Liver (tissue), 9 donors: Measurements from ENCODE around the gene SLC25A45. TPM values are rescaled to one million over a fixed set of nuclear protein-coding genes. Genes with fewer than 3 reads are reported as not detected.
"Not testable (repeated sequence)": the region's sequence is repeated elsewhere in the genome, so short reads cannot be mapped to it uniquely, and the experiment has no call there.

Source experiments
- DNase-seq: peaks from one replicate; pipeline ENCODE4 v3.0.0-alpha.2; 2017; ENCODE audit warnings: low spot score
- H3K27ac ChIP-seq, 2 donors: one replicate each; pipeline ENCODE4 v1.7.0; 2013; ENCODE audit warnings: inconsistent platforms in 2 of 2, low read length in 2 of 2, control low read depth in 1 of 2, low read depth in 1 of 2, mild to moderate bottlenecking in 1 of 2
- H3K27me3 ChIP-seq, 4 donors: one replicate each; pipeline versions ENCODE4 v1.6.1 to v1.7.0; 2013; ENCODE audit warnings: low read length in 3 of 4, inconsistent platforms in 1 of 4, mild to moderate bottlenecking in 1 of 4, moderate library complexity in 1 of 4; ENCODE audit not compliant: control insufficient read depth in 4 of 4, insufficient read depth in 4 of 4
- H3K36me3 ChIP-seq, 4 donors: one replicate each; pipeline versions ENCODE4 v1.6.1 to v1.7.0; 2013; ENCODE audit warnings: low read length in 3 of 4, mild to moderate bottlenecking in 3 of 4, low read depth in 1 of 4, moderate library complexity in 1 of 4; ENCODE audit not compliant: control insufficient read depth in 4 of 4, insufficient read depth in 3 of 4
- H3K4me1 ChIP-seq, 4 donors: one replicate each; pipeline versions ENCODE4 v1.6.1 to v1.7.0; 2013; ENCODE audit warnings: low read length in 3 of 4, mild to moderate bottlenecking in 3 of 4, moderate library complexity in 1 of 4; ENCODE audit not compliant: control insufficient read depth in 4 of 4, insufficient read depth in 4 of 4
- H3K4me3 ChIP-seq, 3 donors: one replicate each; pipeline versions ENCODE4 v1.6.1 to v1.7.0; 2013; ENCODE audit warnings: low read length in 3 of 3, control low read depth in 1 of 3, low read depth in 1 of 3, mild to moderate bottlenecking in 1 of 3
- H3K9ac ChIP-seq, 2 donors: one replicate each; pipeline ENCODE4 v1.7.0; 2013; ENCODE audit warnings: low read length in 2 of 2, mild to moderate bottlenecking in 2 of 2, moderate library complexity in 2 of 2, control low read depth in 1 of 2, low read depth in 1 of 2
- H3K9me3 ChIP-seq, 4 donors: one replicate each; pipeline versions ENCODE4 v1.6.1 to v1.7.0; 2013; ENCODE audit warnings: low read length in 3 of 4; ENCODE audit not compliant: control insufficient read depth in 4 of 4
- EGR1 ChIP-seq, 2 donors: IDR thresholded peaks; 2 replicates each; pipeline ENCODE4 v1.6.1; 2016 to 2018; ENCODE audit warnings: antibody characterized with exemption in 2 of 2, low read depth in 2 of 2
- FOXA1 ChIP-seq: IDR thresholded peaks from 2 replicates; pipeline ENCODE4 v1.6.1; 2016; ENCODE audit warnings: antibody characterized with exemption
- GABPA ChIP-seq, 2 donors: IDR thresholded peaks in 1 of 2; conservative IDR thresholded peaks in 1 of 2; 2 replicates each; pipeline ENCODE4 v1.6.1; 2016; ENCODE audit warnings: antibody characterized with exemption in 2 of 2, mild to moderate bottlenecking in 1 of 2, moderate library complexity in 1 of 2
- HNF4A ChIP-seq, 2 donors: conservative IDR thresholded peaks; 2 replicates each; pipeline ENCODE4 v1.6.1; 2016; ENCODE audit warnings: antibody characterized with exemption in 2 of 2, mild to moderate bottlenecking in 2 of 2
- HNF4G ChIP-seq: IDR thresholded peaks from 2 replicates; pipeline ENCODE4 v1.6.1; 2016; ENCODE audit warnings: antibody characterized with exemption
- JUND ChIP-seq, 2 donors: IDR thresholded peaks; 2 replicates each; pipeline ENCODE4 v1.6.1; 2016; ENCODE audit warnings: antibody characterized with exemption in 2 of 2
- NR2F2 ChIP-seq: IDR thresholded peaks from 2 replicates; pipeline ENCODE4 v1.6.1; 2016; ENCODE audit warnings: antibody characterized with exemption
- RAD21 ChIP-seq, 2 donors: IDR thresholded peaks; 2 replicates each; pipeline ENCODE4 v1.6.1; 2016; ENCODE audit warnings: antibody characterized with exemption in 2 of 2, mild to moderate bottlenecking in 2 of 2
- RXRA ChIP-seq, 2 donors: IDR thresholded peaks; 2 replicates each; pipeline ENCODE4 v1.6.1; 2017 to 2018; ENCODE audit warnings: antibody characterized with exemption in 2 of 2, mild to moderate bottlenecking in 1 of 2
- SP1 ChIP-seq: IDR thresholded peaks from 2 replicates; pipeline ENCODE4 v1.6.1; 2018; ENCODE audit warnings: antibody characterized with exemption, mild to moderate bottlenecking
- TAF1 ChIP-seq: conservative IDR thresholded peaks from 2 replicates; pipeline ENCODE4 v1.6.1; 2016; ENCODE audit warnings: antibody characterized with exemption, mild to moderate bottlenecking
- YY1 ChIP-seq: IDR thresholded peaks from 2 replicates; pipeline ENCODE4 v1.6.1; 2016; ENCODE audit warnings: antibody characterized with exemption, mild to moderate bottlenecking
- WGBS: extraction: QIAGEN DNeasy Blood & Tissue Kit; methylation state at CpG from one replicate; pipeline ENCODE4 v1.1.7; 2013; 5-methylcytosine and 5-hydroxymethylcytosine counted together
- polyA plus RNA-seq, 2 donors: library from polyadenylated mRNA; stranded (reverse) in 1 of 2; unstranded in 1 of 2; fragments of 200-250 nt in 1 of 2; fragments of >200 nt in 1 of 2; fragmentation: Nextera tagmentation in 1 of 2; extraction: Ambion mirVana in 1 of 2; gene quantifications; one replicate each; pipeline versions ENCODE4 v1.2.1 to v1.2.3, GENCODE V29; 2013 to 2015
- total RNA-seq, 2 donors: library from RNA; depleted of rRNA; stranded (reverse); fragments of >200 nt; gene quantifications; one replicate each; pipeline ENCODE4 v1.2.3, GENCODE V29; 2014
- TF ChIP-seq, protein P1 (sequence below): fragments of 150-350 bp; IDR thresholded peaks from 2 replicates; pipeline ENCODE4 v1.5.1; 2017; ENCODE audit warnings: improper control_type of control experiment, low read depth, low read length; ENCODE audit not compliant: missing input control
- TF ChIP-seq, protein P2 (sequence below): IDR thresholded peaks from 2 replicates; pipeline ENCODE4 v1.6.1; 2016; ENCODE audit warnings: antibody characterized with exemption
- donor health status: healthy.
- donor health status: healthy.
- donor health status: healthy.
- donor health status: healthy.
- donor health status: healthy.

SLC25A45 gene
- total and polyA plus RNA-seq, 4 donors: 4.5 to 6.8 (median 5.3) TPM

- H3K9ac ChIP-seq: peak overlapping the region; percentile 69 to 99
- H3K4me1 ChIP-seq: peaks cover 11 to 37% (median 23%) of the 10 kb centered on the region in 4 donors
- peak overlapping the region in 2 of 3 donors; percentile 12 to 29 for H3K4me3 ChIP-seq
- H3K27me3 ChIP-seq: no peaks in the 10 kb centered on the region
- peak; percentile 97 for DNase-seq
- no peaks in the 10 kb centered on the region for H3K9me3 ChIP-seq
- peaks cover 0 to 6% (median 2%) of the 10 kb centered on the region in 4 donors for H3K36me3 ChIP-seq
- WGBS: 3% methylated on average over 18 of the region's 18 CpGs
- TF ChIP-seq RXRA (IDR thresholded peaks at IDR 0.05): peak in 1 of 2 donors; percentile 25
- TF ChIP-seq JUND (IDR thresholded peaks at IDR 0.05): no peak
- TF ChIP-seq SP1: no peak
- peak; percentile 97 to 98 for TF ChIP-seq RAD21 (IDR thresholded peaks at IDR 0.05)
- peak; percentile 50 to 62 for TF ChIP-seq EGR1 (IDR thresholded peaks at IDR 0.05; ENCODE audit: low read depth in 2 of 2)
- TF ChIP-seq, protein P1, sequence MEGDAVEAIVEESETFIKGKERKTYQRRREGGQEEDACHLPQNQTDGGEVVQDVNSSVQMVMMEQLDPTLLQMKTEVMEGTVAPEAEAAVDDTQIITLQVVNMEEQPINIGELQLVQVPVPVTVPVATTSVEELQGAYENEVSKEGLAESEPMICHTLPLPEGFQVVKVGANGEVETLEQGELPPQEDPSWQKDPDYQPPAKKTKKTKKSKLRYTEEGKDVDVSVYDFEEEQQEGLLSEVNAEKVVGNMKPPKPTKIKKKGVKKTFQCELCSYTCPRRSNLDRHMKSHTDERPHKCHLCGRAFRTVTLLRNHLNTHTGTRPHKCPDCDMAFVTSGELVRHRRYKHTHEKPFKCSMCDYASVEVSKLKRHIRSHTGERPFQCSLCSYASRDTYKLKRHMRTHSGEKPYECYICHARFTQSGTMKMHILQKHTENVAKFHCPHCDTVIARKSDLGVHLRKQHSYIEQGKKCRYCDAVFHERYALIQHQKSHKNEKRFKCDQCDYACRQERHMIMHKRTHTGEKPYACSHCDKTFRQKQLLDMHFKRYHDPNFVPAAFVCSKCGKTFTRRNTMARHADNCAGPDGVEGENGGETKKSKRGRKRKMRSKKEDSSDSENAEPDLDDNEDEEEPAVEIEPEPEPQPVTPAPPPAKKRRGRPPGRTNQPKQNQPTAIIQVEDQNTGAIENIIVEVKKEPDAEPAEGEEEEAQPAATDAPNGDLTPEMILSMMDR: peak; percentile 97
- peak; percentile 32 for TF ChIP-seq YY1
- peak in 1 of 2 donors; percentile 3 for TF ChIP-seq HNF4A (conservative IDR thresholded peaks at IDR 0.05)
- no peak for TF ChIP-seq GABPA (IDR thresholded peaks at IDR 0.05 in 1 of 2, conservative IDR thresholded peaks at IDR 0.05 in 1 of 2)
- TF ChIP-seq NR2F2: no peak
- peak overlapping the region; percentile 99 to 100 for H3K27ac ChIP-seq
These were observed 33.9 kb upstream of the SLC25A45 start for GRCh38 chr11:65416341-65416824.

- no peak for DNase-seq
- H3K27ac ChIP-seq: peak overlapping the region in 1 of 2 donors; percentile 100
- WGBS: 64% methylated on average over 11 of the region's 11 CpGs
These were observed 33.3 kb upstream of the SLC25A45 start for GRCh38 chr11:65415499-65416340.

DNA sequence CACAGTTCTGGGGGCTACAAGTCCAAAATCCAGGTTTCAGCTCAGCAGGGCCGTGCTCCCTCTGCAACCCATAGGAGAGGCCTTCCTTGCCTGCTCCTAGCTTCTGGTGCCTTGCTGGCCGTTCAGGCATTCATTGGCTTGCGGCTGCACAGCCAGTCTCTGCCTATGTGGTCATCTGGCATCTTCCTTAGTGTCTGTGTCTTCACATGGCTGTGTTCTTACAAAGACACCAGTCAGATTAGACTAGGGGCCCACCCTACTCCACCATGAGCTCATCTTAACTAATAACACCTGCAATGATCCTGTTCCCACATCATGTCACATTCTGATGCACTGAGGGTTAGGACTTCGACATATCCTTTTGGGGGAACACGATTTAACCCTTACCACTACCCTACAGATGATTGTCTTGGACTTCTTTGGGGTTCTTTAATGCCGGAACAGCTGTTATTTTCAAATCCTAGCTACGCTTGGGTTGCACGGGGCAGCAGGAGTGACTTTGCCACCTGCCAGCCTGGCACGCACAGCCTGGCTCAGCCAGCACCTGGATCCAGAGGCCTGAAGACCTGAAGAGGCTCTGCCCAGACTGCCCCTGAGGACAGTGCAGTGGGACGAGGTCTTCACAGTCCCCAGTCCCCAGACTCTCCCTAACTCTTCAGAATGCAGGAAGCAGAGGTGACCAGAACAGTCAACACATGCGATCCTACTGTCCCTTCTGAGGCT, 32.5 kb upstream of the SLC25A45 start:
- H3K4me1 ChIP-seq: peaks cover 11 to 35% (median 20%) of the 10 kb centered on the region in 4 donors
- no peak overlapping the region for H3K4me3 ChIP-seq
- TF ChIP-seq NR2F2 (no peak), TAF1 (no peak), FOXA1 (no peak)
- H3K27ac ChIP-seq: no peak overlapping the region
- H3K27me3 ChIP-seq: no peaks in the 10 kb centered on the region
- WGBS: 88% methylated on average over 11 of the region's 11 CpGs
- H3K9ac ChIP-seq: no peak overlapping the region
- H3K36me3 ChIP-seq: peaks cover 0 to 10% (median 4%) of the 10 kb centered on the region in 4 donors
- DNase-seq: no peak
- H3K9me3 ChIP-seq: no peaks in the 10 kb centered on the region

More at GRCh38 chr11:65415499-65416340, 33.3 kb upstream of the SLC25A45 start:
- peaks cover 0 to 10% (median 4%) of the 10 kb centered on the region in 4 donors for H3K36me3 ChIP-seq
- peaks cover 11 to 35% (median 23%) of the 10 kb centered on the region in 4 donors for H3K4me1 ChIP-seq
- no peaks in the 10 kb centered on the region for H3K27me3 ChIP-seq
- no peaks in the 10 kb centered on the region for H3K9me3 ChIP-seq
- peak overlapping the region in 1 of 3 donors; percentile 12 for H3K4me3 ChIP-seq
- TF ChIP-seq FOXA1 (no peak), YY1 (no peak), HNF4G (no peak), NR2F2 (no peak)
- TF ChIP-seq, protein P2, sequence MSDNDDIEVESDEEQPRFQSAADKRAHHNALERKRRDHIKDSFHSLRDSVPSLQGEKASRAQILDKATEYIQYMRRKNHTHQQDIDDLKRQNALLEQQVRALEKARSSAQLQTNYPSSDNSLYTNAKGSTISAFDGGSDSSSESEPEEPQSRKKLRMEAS: no peak
- H3K9ac ChIP-seq: peak overlapping the region; percentile 3 to 69

- WGBS: 92% methylated on average over 15 of the region's 15 CpGs
- DNase-seq: not testable (repeated sequence)
- peaks cover 9 to 29% (median 19%) of the 10 kb centered on the region in 4 donors for H3K4me1 ChIP-seq
These were observed 30.7 kb upstream of the SLC25A45 start for GRCh38 chr11:65413077-65413664.

More at GRCh38 chr11:65413077-65413664, 30.7 kb upstream of the SLC25A45 start:
- H3K9me3 ChIP-seq, H3K4me3 ChIP-seq, H3K9ac ChIP-seq, H3K27ac ChIP-seq, H3K27me3 ChIP-seq: not testable (repeated sequence)
- H3K36me3 ChIP-seq: peaks cover 1 to 25% (median 6%) of the 10 kb centered on the region in 4 donors
